ENCODE measurements around the gene NANOG.
"Not testable (repeated sequence)": the region's sequence is repeated elsewhere in the genome, so short reads cannot be mapped to it uniquely, and the experiment has no call there.

The NANOG gene

DNA sequence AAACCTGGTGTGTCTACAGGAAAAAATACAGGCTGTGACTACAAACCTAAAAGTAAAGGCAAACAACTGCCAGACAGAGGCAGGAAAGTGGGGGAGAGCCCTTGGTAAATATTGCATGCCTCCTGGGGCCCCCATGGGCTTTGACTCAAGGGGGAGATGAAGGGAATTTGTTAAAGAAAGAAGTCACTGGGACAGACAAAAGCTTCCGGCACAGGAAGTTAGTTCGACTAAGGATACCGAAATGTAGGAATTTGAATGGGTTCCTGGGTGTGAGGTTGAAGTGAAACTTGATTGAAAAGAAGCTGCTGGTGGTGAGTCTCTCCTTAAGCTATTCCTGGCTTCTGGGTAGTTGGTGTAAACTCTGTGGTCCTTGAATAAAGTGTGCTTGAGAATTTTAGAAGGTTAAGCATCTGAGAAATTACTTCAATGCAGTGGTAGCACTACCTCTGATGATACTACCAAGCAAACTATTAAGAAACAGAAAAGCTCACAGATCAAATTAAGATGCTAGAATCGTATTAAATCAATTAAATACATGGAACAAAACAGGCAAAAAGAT is 9.6 kb downstream of the NANOG start:
- not testable (repeated sequence) for DNase-seq (ENCODE audit: low read depth, low spot score); H3K27ac ChIP-seq

- no peak overlapping the region for H3K27ac ChIP-seq
- no peak for DNase-seq (ENCODE audit: low read depth, low spot score)
Observed at GRCh38 chr12:7801460-7801859, 12.3 kb downstream of the NANOG start.

DNA sequence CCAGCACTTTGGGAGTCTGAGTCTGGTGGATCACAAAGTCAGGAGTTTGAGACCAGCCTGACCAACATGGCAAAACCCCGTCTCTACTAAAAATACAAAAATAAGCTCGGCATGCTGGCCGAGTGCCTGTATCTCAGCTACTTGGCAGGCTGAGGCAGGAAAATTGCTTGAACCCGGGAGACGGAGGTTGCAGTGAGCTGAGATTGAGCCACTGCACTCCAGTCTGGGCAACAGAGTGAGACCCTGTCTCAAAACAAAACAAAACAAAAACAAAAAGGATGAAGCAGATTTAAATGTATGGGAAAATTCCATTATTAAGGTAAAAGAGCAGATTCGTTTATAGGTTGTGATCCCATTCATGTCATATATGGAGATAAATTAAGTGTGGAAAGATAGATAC is 17.1 kb downstream of the NANOG start:
- not testable (repeated sequence) for DNase-seq (ENCODE audit: low read depth, low spot score); H3K27ac ChIP-seq

DNA sequence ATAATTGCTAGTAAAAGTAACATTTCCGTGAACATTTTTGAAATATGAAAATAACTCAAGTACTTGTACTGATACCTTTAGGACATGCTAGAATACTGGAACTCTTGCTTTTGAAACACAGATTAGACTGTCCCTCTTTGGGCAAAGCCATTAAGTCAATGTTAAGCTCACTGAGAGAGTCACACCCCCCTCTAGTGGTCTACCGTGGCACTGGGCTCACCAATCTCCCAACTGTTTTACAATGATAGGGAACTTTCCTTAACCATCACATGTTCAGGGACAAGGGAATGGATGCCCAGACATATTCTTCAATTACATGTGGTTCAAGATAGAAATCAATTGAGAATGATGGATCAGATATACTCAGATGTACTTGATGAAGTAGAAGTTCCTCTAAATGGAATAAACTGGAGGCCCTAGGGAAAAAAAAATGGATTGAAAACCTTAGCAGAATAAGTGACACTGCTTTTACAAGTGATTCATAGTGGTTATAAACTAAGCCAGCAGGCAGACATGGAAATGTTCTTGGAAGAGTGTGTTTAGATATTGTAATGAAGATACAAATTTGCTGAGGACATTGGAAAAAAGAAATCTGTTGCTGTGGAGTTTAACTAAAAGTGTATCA is 17.8 kb downstream of the NANOG start:
- no peak overlapping the region for H3K27ac ChIP-seq
- no peak for DNase-seq (ENCODE audit: low read depth, low spot score)

DNA sequence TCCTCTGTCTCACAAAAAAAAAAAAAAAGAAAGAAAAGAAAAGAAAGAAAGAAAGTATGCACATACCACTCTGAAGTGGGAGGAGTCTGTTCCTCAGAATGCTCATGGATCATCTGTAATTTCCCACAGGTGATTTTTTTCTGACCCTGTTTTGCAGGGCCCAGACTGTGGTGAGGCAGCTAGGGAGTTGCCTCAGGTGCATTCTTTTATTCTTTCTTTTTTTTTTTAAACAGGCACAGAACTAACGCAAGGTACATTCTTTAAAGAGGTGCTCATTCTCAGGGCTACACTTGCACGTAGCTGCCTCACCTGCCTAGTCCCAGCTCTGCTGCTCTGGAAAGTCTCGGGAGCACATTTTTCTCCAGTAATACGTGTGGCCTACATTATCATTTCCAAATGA is 36.6 kb downstream of the NANOG start:
- DNase-seq (ENCODE audit: low read depth, low spot score): peak; percentile 69
- H3K27ac ChIP-seq: peak overlapping the region; percentile 69

DNA sequence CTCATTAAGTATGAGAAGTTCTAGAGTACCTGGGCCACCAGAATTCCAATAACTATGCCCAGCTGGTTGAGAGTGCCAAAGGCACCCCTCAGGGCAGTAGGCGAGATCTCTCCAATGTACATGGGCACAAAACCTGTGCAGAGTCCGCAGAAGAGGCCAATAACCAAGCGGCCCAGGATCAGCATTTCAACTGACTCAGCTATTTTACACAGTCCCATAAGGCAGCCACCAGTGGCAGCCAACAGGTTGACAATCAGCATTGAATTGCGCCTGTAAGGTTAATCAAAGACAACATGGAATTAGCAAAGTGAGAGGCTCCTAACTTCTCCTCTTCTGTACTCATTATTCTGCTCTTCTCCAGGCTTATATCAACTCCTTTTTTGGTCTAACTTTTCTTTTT is 40.5 kb downstream of the NANOG start:
- not testable (repeated sequence) for H3K27ac ChIP-seq; DNase-seq (ENCODE audit: low read depth, low spot score)

DNA sequence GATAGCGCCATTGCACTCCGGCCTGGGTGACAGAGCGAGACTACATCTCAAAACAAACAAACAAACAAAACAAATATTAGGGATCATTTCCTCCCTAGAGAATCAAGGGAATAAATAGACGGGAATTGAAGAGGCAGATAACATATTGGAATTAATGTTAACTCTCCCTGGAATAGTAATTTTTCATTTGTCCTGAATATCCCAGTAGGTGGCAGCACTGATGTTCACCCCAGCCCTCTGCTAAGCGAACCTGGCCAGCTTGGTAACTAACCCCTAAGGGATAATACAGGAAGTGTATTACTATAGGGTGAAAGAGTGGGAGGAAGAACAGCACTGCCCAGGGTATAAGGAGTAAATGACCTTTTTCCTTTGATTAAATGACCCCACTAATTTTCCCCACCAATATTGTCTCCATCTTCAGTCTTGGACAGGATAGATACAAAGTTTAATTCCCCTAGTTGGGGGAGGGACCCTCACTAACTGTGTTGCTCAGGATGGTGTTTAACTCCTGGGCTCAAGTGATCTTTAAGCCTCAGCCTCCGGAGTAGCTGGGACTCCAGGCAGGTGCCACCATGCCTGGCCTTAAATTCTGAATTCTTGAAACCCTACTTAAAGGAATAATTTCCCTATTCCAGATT is 43.0 kb downstream of the NANOG start:
- H3K27ac ChIP-seq: no peak overlapping the region
- no peak for DNase-seq (ENCODE audit: low read depth, low spot score)

- DNase-seq (ENCODE audit: low read depth, low spot score); H3K27ac ChIP-seq: not testable (repeated sequence)
Observed at GRCh38 chr12:7833201-7833600, 44.0 kb downstream of the NANOG start.

- DNase-seq (ENCODE audit: low read depth, low spot score): no peak
- H3K27ac ChIP-seq: no peak overlapping the region
Observed at GRCh38 chr12:7833831-7834230, 44.6 kb downstream of the NANOG start.

DNA sequence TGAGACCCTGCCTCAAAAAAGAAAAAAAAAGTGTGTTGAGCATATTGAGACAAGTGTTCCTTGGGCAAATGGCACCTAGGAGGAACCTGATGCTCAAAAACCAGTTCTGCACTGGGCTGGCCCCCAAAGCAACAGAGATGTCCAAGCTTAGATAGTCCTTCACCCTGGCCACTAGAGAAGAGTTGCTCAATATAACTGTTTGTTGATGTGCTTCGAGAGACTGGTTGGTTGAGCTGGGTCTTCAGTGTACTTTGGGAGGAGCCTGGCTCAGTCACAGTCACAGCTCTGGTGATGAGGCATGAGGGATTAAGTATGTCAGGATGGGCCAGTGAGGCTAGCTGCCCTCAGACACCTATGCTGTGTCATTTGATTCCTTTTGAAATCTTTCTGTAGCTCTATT is 45.5 kb downstream of the NANOG start:
- H3K27ac ChIP-seq: no peak overlapping the region
- no peak for DNase-seq (ENCODE audit: low read depth, low spot score)

- no peak overlapping the region for H3K27ac ChIP-seq
- DNase-seq (ENCODE audit: low read depth, low spot score): no peak
Observed at GRCh38 chr12:7835116-7835515, 45.9 kb downstream of the NANOG start.

GRCh38 chr12:7835766-7836165 is 46.6 kb downstream of the NANOG start:
- H3K27ac ChIP-seq: no peak overlapping the region
- DNase-seq (ENCODE audit: low read depth, low spot score): no peak

- no peak for DNase-seq (ENCODE audit: low read depth, low spot score)
- H3K27ac ChIP-seq: no peak overlapping the region
Observed at GRCh38 chr12:7837366-7837765, 48.2 kb downstream of the NANOG start.

- not testable (repeated sequence) for DNase-seq (ENCODE audit: low read depth, low spot score); H3K27ac ChIP-seq
Observed at GRCh38 chr12:7839226-7839625, 50.0 kb downstream of the NANOG start.

GRCh38 chr12:7839848-7840247 is 50.6 kb downstream of the NANOG start:
- not testable (repeated sequence) for H3K27ac ChIP-seq

DNA sequence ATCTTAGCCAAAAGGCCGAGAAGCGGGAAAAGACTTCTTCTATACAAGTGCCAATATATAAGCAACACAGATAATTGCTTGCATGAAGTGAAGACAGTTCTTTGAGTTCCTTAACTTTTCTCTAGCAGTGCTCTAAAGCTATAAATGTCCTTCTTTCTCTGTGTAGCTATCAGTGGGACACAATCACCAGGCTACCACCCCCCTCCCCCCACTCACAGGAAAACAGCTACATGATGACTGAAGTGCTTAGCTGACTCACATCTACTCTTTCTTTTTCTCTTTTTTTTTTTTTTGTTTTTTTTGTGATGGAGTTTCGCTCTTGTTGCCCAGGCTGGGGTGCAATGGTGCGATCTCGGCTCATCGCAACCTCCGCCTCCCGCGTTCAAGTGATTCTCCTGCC is 53.2 kb downstream of the NANOG start:
- not testable (repeated sequence) for DNase-seq (ENCODE audit: low read depth, low spot score); H3K27ac ChIP-seq

More at GRCh38 chr12:7839848-7840247, 50.6 kb downstream of the NANOG start:
- DNase-seq (ENCODE audit: low read depth, low spot score): not testable (repeated sequence)

GRCh38 chr12:7843149-7843548 is 53.9 kb downstream of the NANOG start:
- not testable (repeated sequence) for DNase-seq (ENCODE audit: low read depth, low spot score); H3K27ac ChIP-seq

DNA sequence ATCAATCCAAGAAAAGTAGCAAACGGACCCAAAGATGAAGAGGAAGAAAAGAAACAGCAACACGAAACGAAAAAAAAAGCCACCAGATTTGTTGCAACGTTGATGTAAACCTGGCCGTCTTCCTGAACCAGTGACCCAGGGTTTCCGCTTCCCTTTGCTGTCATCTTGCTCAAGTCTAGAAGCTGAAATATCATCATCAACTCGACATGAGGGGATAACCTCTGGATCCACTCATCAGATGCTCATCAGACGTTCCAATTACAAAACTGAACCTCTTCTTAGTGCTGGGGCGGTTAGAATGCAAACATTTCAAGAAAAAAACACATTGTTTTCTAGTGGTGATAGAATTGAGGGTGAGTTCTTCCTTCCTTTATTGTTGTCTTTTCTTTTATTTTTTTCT is 54.4 kb downstream of the NANOG start:
- H3K27ac ChIP-seq; DNase-seq (ENCODE audit: low read depth, low spot score): not testable (repeated sequence)

GRCh38 chr12:7844116-7844515 is 54.9 kb downstream of the NANOG start:
- no peak for DNase-seq (ENCODE audit: low read depth, low spot score)
- H3K27ac ChIP-seq: no peak overlapping the region

GRCh38 chr12:7847226-7848097 is 58.3 kb downstream of the NANOG start:
- DNase-seq (ENCODE audit: low read depth, low spot score); H3K27ac ChIP-seq: not testable (repeated sequence)

- not testable (repeated sequence) for H3K27ac ChIP-seq
Observed at GRCh38 chr12:7848098-7848422, 58.9 kb downstream of the NANOG start.

More at GRCh38 chr12:7848098-7848422, 58.9 kb downstream of the NANOG start:
- not testable (repeated sequence) for DNase-seq (ENCODE audit: low read depth, low spot score)
